Measurements from ENCODE around the gene GRID1.
"Not testable (repeated sequence)": the region's sequence is repeated elsewhere in the genome, so short reads cannot be mapped to it uniquely, and the experiment has no call there.

GRID1 gene

DNA sequence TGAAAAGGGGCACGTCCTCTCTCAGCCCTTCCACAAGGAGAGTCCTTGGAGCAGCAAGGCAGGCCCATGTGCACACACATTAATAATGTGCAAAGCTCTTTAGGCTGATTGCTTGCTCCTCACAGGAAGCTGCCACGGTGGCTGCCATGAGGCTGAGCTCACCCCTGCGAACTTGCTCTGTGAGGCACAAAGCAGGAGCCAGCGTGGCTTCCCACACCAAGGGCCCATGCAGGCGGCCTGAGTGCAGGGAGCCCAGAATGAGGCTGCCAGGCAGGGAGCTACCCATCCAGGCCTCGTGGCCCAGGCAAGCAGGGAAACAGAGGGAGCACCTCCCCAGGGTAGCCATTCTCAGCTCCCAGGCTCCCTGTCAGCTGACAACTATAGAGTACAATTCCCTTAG is 242.9 kb downstream of the GRID1 start:
- in situ Hi-C loops (cut with MboI; ENCODE audit: low sequenced_read_pairs), result no loop called here

- in situ Hi-C loops (cut with MboI; ENCODE audit: low sequenced_read_pairs), result no loop called here
Measured at GRCh38 chr10:86123304-86123703, 243.3 kb downstream of the GRID1 start.

- in situ Hi-C loops (cut with MboI; ENCODE audit: low sequenced_read_pairs), result no loop called here
Measured at GRCh38 chr10:86122646-86123045, 243.9 kb downstream of the GRID1 start.

DNA sequence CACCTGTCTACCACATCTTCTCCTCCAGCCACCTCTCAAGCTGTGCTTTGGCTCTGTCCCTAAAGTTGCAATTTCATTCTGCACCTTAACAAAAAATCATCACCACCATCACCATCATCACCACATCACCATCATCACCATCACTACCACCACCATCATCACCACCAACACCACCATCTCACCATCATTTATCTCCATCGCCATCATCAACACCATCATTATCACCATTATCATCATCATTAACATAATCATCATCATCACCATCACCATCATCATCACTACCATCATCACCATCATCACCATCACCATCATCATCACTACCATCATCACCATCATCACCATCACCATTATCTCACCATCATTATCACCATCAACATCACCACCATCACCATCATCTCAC is 245.4 kb downstream of the GRID1 start:
- in situ Hi-C loops (cut with MboI; ENCODE audit: low sequenced_read_pairs), result no loop called here

- in situ Hi-C loops (cut with MboI; ENCODE audit: low sequenced_read_pairs), result no loop called here
Measured at GRCh38 chr10:86117051-86117450, 249.5 kb downstream of the GRID1 start.

DNA sequence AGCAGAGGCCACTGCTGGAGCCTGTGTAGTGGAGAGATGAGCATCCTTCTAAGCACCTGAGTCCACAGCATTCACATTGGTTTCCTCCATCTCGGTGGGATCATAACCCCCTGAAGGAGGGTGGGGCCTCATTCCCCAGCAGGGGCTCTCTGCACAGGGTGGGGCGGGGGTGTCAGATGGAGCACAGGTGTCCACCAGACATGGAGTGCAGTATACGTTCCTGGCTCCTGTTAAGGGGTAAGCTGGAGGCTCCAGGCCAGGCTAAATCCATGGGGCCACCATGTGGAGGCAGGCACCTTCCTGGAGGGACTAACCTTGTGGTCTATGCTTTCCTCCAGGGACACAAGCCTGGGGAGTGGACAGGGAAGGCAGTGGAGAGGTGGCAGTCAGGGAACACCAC is 252.6 kb downstream of the GRID1 start:
- in situ Hi-C loops (cut with MboI; ENCODE audit: low sequenced_read_pairs), result no loop called here

- in situ Hi-C loops (cut with MboI; ENCODE audit: low sequenced_read_pairs), result no loop called here
Measured at GRCh38 chr10:86113501-86113900, 253.1 kb downstream of the GRID1 start.

DNA sequence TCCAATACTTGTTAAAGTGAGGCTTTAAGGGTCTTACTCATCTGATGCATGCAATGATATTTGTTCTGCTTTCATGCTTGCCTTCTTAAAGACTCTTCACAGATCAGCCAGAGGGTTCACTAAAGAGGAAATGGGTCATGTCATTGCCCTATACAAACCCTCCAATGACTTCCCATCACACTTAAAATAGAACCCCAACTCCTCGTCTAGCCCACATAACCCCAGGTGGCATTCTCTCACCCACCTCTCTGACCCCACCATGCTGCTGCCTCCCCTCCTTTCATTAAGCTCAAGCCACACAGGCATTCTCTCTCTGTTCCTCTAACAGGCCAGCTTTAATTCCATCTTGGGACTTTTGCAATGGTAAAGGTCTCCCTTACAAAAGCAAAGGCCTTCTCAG is 253.6 kb downstream of the GRID1 start:
- in situ Hi-C loops (cut with MboI; ENCODE audit: low sequenced_read_pairs), result no loop called here

DNA sequence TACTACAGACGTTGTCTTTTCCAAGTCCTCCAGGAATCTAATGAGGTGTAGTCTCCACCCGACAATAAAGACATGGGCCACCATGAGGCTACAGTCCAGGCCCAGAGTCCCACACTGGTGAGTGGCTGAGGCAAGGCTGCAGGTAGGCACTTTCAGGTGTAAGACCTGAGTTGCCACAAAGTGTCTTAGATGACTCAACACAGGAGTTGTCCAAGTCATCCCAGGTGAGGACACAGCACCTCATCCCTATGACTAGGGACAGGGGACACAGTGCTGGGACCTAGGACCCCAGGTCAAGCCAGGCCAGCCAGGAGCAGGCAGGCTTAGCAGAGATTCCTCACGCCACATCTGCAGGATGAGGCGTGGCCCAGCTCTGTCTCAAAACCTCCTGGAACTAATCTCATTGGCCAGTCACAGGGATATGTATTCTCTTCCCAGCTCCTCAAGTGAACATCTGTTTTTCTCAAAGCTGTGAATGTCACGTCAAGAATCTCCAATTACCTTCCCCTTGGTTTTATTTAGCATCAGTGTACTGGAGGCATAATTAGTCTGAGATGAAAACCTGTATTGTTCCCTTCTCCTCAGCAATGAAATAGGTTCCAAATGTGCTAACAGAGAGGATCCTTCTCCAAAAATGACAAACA is 254.6 kb downstream of the GRID1 start:
- in situ Hi-C loops (cut with MboI; ENCODE audit: low sequenced_read_pairs), result no loop called here

DNA sequence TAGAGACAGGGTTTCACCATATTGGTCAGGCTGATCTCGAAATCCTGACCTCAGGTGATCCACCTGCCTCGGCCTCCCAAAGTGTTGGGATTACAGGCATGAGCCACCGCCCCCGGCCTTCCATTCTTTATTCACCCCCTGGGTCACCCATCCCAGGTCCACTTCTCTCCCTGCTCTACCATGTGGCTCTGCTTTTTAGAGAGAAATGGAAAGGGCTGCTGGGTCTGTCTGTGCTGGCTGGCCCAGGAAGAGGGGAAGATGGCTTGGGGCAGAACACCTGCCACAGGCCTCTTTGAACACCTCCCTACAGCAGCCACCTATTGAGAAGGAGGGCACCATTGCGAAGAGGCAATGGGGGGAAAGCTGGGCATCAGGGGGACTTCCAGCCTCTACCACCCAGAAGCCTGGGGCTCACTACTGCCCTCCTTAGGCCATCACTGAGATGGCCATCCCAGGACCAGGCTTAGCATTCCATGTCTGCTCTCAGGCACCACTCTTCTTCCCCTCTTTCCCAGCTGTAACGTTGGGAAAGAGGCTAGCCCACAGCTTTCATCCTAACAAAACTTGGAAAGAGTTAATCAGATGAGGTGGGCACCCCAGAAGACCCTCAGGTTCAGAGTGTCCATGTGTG is 256.3 kb downstream of the GRID1 start:
- in situ Hi-C loops (cut with MboI; ENCODE audit: low sequenced_read_pairs), result no loop called here

DNA sequence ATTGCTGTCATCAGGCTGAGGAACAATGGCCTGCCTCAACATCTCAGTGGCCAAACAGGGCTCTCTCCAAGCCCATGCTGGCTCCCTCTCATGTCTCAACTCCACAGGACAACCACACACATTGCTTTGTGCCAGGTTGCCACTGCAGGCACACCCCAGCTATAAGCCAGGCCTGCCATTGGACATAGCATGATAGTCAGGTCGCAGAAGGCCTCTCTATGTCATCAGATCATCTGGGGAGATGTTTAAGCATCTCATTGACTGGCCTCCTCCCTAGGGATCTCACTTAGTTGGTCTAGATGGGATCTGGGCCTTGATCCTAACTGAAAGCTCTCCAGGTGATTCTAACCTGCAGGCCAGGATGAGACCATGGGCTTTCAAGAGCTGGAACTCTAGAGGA is 257.2 kb downstream of the GRID1 start:
- in situ Hi-C loops (cut with MboI; ENCODE audit: low sequenced_read_pairs), result no loop called here

DNA sequence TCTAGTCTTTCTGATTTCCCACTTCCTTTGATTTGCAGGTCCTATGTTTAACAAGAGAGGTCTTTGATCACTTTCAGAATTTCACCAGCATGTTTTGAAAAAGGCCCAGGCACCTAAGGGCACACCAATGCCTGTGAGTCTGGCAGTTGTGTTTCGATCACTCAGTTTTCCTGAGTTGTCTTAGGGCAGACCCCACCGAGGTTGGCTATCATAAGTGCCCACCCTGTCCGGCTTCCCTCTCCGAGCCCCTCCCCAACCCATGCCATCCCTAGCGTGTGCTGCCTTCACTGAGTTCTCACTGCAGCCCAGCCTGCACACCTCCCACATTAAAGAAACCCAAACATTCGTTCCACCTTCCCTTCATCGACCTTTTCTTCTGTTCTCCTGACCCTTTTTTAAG is 257.9 kb downstream of the GRID1 start:
- in situ Hi-C loops (cut with MboI; ENCODE audit: low sequenced_read_pairs), result no loop called here

- in situ Hi-C loops (cut with MboI; ENCODE audit: low sequenced_read_pairs), result not testable (repeated sequence)
Measured at GRCh38 chr10:86107611-86108310, 258.8 kb downstream of the GRID1 start.

DNA sequence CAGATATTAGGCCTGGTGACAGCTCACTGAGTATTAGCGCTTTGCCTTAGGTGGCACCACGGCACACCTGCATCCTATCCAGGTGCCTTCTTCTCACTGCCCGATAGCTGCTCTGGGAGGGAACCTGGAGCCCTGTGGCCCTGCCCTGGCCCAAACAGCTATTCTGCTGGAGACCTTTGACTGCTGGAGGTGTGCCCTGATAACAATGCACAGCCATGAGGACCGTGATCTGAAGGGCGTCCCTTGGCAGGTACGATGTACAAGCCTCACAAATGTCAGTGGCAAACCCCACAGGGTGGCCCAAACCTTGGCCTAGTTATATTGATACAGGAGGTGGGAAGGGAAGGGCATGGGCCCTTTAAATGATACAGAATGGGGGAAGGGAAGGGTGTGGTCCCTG is 259.5 kb downstream of the GRID1 start:
- in situ Hi-C loops (cut with MboI; ENCODE audit: low sequenced_read_pairs), result no loop called here

- in situ Hi-C loops (cut with MboI; ENCODE audit: low sequenced_read_pairs), result no loop called here
Measured at GRCh38 chr10:86106616-86107015, 260.0 kb downstream of the GRID1 start.

DNA sequence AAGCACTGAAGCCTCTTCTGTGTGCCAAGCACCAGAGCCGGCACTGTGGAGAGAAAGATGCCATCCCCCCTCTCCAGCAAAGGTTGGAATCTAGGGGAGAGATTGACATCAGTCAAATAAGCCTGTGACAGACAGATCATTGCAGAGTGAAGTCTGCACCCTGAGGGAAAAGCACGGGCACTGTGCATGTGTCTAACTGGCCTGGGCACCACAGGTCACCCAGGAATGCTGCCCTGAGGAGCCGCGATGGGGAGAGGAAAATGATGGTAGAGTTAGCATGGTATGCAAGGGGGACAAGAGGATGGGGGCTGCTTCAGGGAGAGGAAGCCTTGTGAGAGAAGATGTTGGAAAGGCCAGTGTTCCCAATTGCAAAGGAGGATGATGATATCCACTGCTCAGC is 261.0 kb downstream of the GRID1 start:
- in situ Hi-C loops (cut with MboI; ENCODE audit: low sequenced_read_pairs), result no loop called here

GRCh38 chr10:86105181-86105580 is 261.4 kb downstream of the GRID1 start:
- in situ Hi-C loops (cut with MboI; ENCODE audit: low sequenced_read_pairs), result no loop called here

- in situ Hi-C loops (cut with MboI; ENCODE audit: low sequenced_read_pairs), result no loop called here
Measured at GRCh38 chr10:86104611-86105145, 261.9 kb downstream of the GRID1 start.

GRCh38 chr10:86104156-86104555 is 262.4 kb downstream of the GRID1 start:
- in situ Hi-C loops (cut with MboI; ENCODE audit: low sequenced_read_pairs), result no loop called here

DNA sequence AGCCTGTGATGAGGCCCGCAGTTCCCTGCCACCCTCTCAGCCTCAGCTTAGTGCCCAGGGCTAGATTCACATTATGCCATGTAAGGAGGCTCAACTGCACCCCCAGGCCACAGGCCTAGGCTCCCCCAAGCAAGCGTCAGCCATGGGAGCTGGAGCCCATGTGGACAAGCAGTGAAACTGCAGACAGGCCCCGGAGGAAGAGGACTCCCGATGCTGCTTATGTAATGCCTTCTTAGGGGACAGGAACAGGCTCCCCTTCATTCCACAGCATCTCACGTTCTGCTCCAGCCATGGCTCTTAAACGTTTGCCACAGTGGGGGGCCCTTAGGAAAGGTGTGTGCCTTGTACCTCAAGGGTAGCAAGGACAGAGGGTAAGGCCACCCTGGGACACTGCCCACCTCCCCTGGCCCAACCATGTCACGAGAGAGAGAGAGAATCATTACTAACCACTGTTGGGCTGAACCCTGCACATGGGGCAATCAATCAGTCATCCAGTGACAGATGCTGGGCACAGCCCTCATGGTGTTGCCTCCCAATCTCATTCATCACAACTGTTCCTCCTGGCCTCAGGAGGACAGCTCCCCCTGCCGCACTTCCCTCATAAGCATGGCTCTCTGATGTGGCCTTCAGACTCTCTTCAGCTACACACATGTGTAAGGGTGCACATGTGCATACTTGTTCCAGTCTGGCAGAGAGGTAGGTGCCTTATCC is 263.0 kb downstream of the GRID1 start:
- in situ Hi-C loops (cut with MboI; ENCODE audit: low sequenced_read_pairs), result no loop called here

DNA sequence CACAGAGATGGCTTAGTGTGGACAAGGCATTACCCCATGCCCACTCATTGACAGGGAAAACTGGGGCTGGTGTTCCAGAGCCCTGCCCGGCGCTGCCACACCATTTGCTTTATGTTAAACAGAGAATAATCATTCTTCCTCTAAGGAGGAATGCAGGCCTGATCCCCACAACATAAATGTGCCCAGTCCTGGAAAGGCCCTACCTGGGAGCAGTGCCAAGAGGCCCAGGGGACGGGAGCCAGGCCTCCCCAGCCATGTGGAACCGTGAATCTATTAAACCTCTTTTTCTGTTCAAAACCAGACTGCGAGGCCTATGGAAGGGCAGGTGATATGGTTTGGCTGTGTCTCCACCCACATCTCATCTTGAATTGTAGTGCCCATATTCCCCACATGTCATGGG is 264.1 kb downstream of the GRID1 start:
- in situ Hi-C loops (cut with MboI; ENCODE audit: low sequenced_read_pairs), result no loop called here

Measured in hTERT RPE-1 (cell line).